HCT116 (cell line): Measurements from ENCODE around the gene GTF3C4. TPM values are rescaled to one million over a fixed set of nuclear protein-coding genes. Genes with fewer than 3 reads are reported as not detected.

Source experiments
- ATAC-seq: fragments of 200-7000 bp; cut with Tn5 transposase; 2 replicates; pipeline ENCODE4 v1.9.1; 2020; ENCODE audit warnings: mild to moderate bottlenecking, moderate library complexity
- BruUV-seq: library from RNA; stranded (reverse); fragments of 400-500 nt; replicated peaks from 2 replicates; lab custom pipeline; 2021; lab: Mats Ljungman, UMichigan
- CTCF ChIA-PET: fragments of 300-600 bp; sonication (Branson Sonifier 250); formaldehyde crosslinking; loops from one replicate; lab custom pipeline; 2021; ENCODE audit warnings: antibody characterized with exemption; lab: Charles Lee
- POLR2A ChIA-PET: fragments of 300-600, 350-600 bp; sonication (Branson Sonifier 250); formaldehyde crosslinking; loops from one replicate; lab custom pipeline; 2021; ENCODE audit warnings: antibody characterized with exemption; lab: Charles Lee
- RAD21 ChIA-PET, 2 experiments: fragments of 300-600 bp; sonication (Branson Sonifier 250); formaldehyde crosslinking; loops; one replicate each; lab custom pipeline; 2023; ENCODE audit warnings: low total read pairs in 2 of 2; ENCODE audit not compliant: uncharacterized antibody in 2 of 2, unreplicated experiment in 2 of 2, low non-redundant PET in 1 of 2; lab: Charles Lee
- DNase-seq: peaks from one replicate; pipeline ENCODE4 v3.0.0-alpha.2; 2010; ENCODE audit warnings: low read depth, low spot score
- H2AFZ ChIP-seq: fragments of 200-600 bp; shearing (Covaris generic), sonication (generic); 2 replicates; pipeline ENCODE4 v1.6.1; 2017; ENCODE audit warnings: low read depth, mixed run types, mixed read lengths, antibody characterized with exemption, low read length; ENCODE audit not compliant: poor library complexity, severe bottlenecking
- H3K27ac ChIP-seq: 2 replicates; pipeline ENCODE4 v1.5.1; 2012; ENCODE audit warnings: low read depth, low read length
- H3K27me3 ChIP-seq: fragments of 200-600 bp; sonication (generic); 2 replicates; pipeline ENCODE4 v1.6.1; 2016; ENCODE audit warnings: mixed run types, low read length, mixed read lengths; ENCODE audit not compliant: insufficient read depth
- H3K36me3 ChIP-seq, 2 experiments: fragments of 200-500 bp in 1 of 2; fragments of 200-600 bp in 1 of 2; sonication (Bioruptor generic) in 1 of 2; sonication (generic) in 1 of 2; 2 replicates each; pipeline versions ENCODE4 v1.5.1 to v1.6.1; 2014 to 2016; ENCODE audit warnings: low read length in 2 of 2, inconsistent platforms in 1 of 2, mixed read lengths in 1 of 2, mixed run types in 1 of 2; ENCODE audit not compliant: insufficient read depth in 2 of 2, control insufficient read depth in 1 of 2
- H3K4me1 ChIP-seq, 2 experiments: fragments of 200-600 bp in 1 of 2; sonication (generic) in 1 of 2; 2 replicates each; pipeline versions ENCODE4 v1.5.1 to v1.6.1; 2012 to 2017; ENCODE audit warnings: low read length in 2 of 2, inconsistent platforms in 1 of 2, mild to moderate bottlenecking in 1 of 2, mixed read lengths in 1 of 2, mixed run types in 1 of 2, moderate library complexity in 1 of 2; ENCODE audit not compliant: insufficient read depth in 2 of 2, control insufficient read depth in 1 of 2
- H3K4me2 ChIP-seq: fragments of 200-600 bp; sonication (generic); 2 replicates; pipeline ENCODE4 v1.6.1; 2017; ENCODE audit warnings: mixed run types, low read length, mixed read lengths
- H3K4me3 ChIP-seq, 2 experiments: fragments of 200-600 bp in 1 of 2; sonication (generic) in 1 of 2; replicated peaks in 1 of 2; 2 replicates each; pipeline ENCODE4 v1.5.1; 2011 to 2016; ENCODE audit warnings: low read length in 2 of 2, control low read depth in 1 of 2, low read depth in 1 of 2, mild to moderate bottlenecking in 1 of 2, mixed read lengths in 1 of 2, mixed run types in 1 of 2
- H3K79me2 ChIP-seq: fragments of 200-600 bp; sonication (generic); 2 replicates; pipeline ENCODE4 v1.6.1; 2017; ENCODE audit warnings: mild to moderate bottlenecking, mixed run types, low read length, moderate library complexity, mixed read lengths; ENCODE audit not compliant: insufficient read depth
- H3K9ac ChIP-seq: fragments of 200-600 bp; sonication (generic); 2 replicates; pipeline ENCODE4 v1.6.1; 2016; ENCODE audit warnings: low read length, mixed read lengths
- H3K9me2 ChIP-seq: fragments of 200-600 bp; sonication (generic), shearing (Covaris generic); 2 replicates; pipeline ENCODE4 v1.6.1; 2017; ENCODE audit warnings: mixed run types, mild to moderate bottlenecking, moderate library complexity; ENCODE audit not compliant: insufficient read depth
- H3K9me3 ChIP-seq, 2 experiments: fragments of 200-500 bp in 1 of 2; fragments of 200-600 bp in 1 of 2; sonication (Bioruptor generic) in 1 of 2; sonication (generic) in 1 of 2; 2 replicates each; pipeline ENCODE4 v1.6.1; 2014 to 2017; ENCODE audit warnings: low read length in 2 of 2, mixed read lengths in 2 of 2, inconsistent platforms in 1 of 2, low read depth in 1 of 2, mild to moderate bottlenecking in 1 of 2, mixed run types in 1 of 2, moderate library complexity in 1 of 2; ENCODE audit not compliant: control insufficient read depth in 1 of 2, insufficient read depth in 1 of 2
- H4K20me1 ChIP-seq: fragments of 200-600 bp; sonication (generic), shearing (Covaris generic); 2 replicates; pipeline ENCODE4 v1.6.1; 2017; ENCODE audit warnings: mixed run types, mild to moderate bottlenecking, moderate library complexity; ENCODE audit not compliant: insufficient read depth
- CBX3 ChIP-seq: IDR thresholded peaks from 2 replicates; pipeline ENCODE4 v1.6.1; 2012; ENCODE audit warnings: low read depth
- CEBPB ChIP-seq: IDR thresholded peaks from 2 replicates; pipeline ENCODE4 v1.6.1; 2012; ENCODE audit warnings: low read depth
- EGR1 ChIP-seq: IDR thresholded peaks from 2 replicates; pipeline ENCODE4 v1.6.1; 2012; ENCODE audit warnings: low read depth
- ELF1 ChIP-seq: IDR thresholded peaks from 2 replicates; pipeline ENCODE4 v1.6.1; 2012; ENCODE audit warnings: low read depth, borderline replicate concordance
- EZH2 ChIP-seq: fragments of 200-600 bp; sonication (generic); IDR thresholded peaks from 2 replicates; pipeline ENCODE4 v1.6.1; 2017; ENCODE audit warnings: antibody characterized with exemption, mixed run types
- EZH2phosphoT487 ChIP-seq: fragments of 200-600 bp; IDR thresholded peaks from 2 replicates; pipeline ENCODE4 v1.6.1; 2018; ENCODE audit warnings: antibody characterized with exemption, borderline replicate concordance
- FOSL1 ChIP-seq: IDR thresholded peaks from 2 replicates; pipeline ENCODE4 v1.6.1; 2012; ENCODE audit warnings: low read depth
- POLR2AphosphoS5 ChIP-seq: IDR thresholded peaks from 2 replicates; pipeline ENCODE4 v1.6.1; 2011; ENCODE audit warnings: mild to moderate bottlenecking, low read depth, low read length, moderate library complexity
- RAD21 ChIP-seq: IDR thresholded peaks from 2 replicates; pipeline ENCODE4 v1.6.1; 2012; ENCODE audit warnings: low read depth, mild to moderate bottlenecking
- REST ChIP-seq: IDR thresholded peaks from 2 replicates; pipeline ENCODE4 v1.6.1; 2012; ENCODE audit warnings: low read depth
- SIN3A ChIP-seq: IDR thresholded peaks from 2 replicates; pipeline ENCODE4 v1.6.1; 2012; ENCODE audit warnings: low read depth
- SP1 ChIP-seq: IDR thresholded peaks from 2 replicates; pipeline ENCODE4 v1.6.1; 2012; ENCODE audit warnings: low read depth
- SRF ChIP-seq: IDR thresholded peaks from 2 replicates; pipeline ENCODE4 v1.6.1; 2012; ENCODE audit warnings: low read depth
- TCF7L2 ChIP-seq: IDR thresholded peaks from 2 replicates; pipeline ENCODE4 v1.7.0; 2011; ENCODE audit warnings: borderline replicate concordance, inconsistent platforms; ENCODE audit not compliant: insufficient read depth, insufficient read length; ENCODE audit errors: extremely low read depth
- YY1 ChIP-seq: IDR thresholded peaks from 2 replicates; pipeline ENCODE4 v1.6.1; 2011; ENCODE audit warnings: low read length, low read depth, moderate library complexity, mild to moderate bottlenecking; ENCODE audit not compliant: insufficient replicate concordance; ENCODE audit errors: extremely low read depth
- ZFX ChIP-seq: fragments of 450-650 bp; IDR thresholded peaks from 2 replicates; pipeline ENCODE4 v1.6.1; 2017
- ZNF274 ChIP-seq: fragments of 200-500 bp; sonication (Bioruptor generic); IDR thresholded peaks from 2 replicates; pipeline ENCODE4 v1.6.1; 2014; ENCODE audit warnings: mild to moderate bottlenecking, low read depth, low read length, inconsistent platforms
- intact Hi-C: fragments of 100-400 bp; cut with micrococcal nuclease; formaldehyde crosslinking; loops from 2 replicates; pipeline ENCODE4 v1.10.0; 2022
- total RNA-seq: library from RNA; stranded (reverse); gene quantifications from one replicate; pipeline ENCODE4 v1.2.1, GENCODE V29; 2021; ENCODE audit not compliant: unreplicated experiment
- TF ChIP-seq, protein P1 (sequence below), 3 experiments: fragments of 200-600 bp in 1 of 3; sonication (generic) in 1 of 3; IDR thresholded peaks in 2 of 3; conservative IDR thresholded peaks in 1 of 3; 2 replicates each; pipeline ENCODE4 v1.5.1; 2012 to 2017; ENCODE audit warnings: low read depth in 2 of 3, low read length in 2 of 3, antibody characterized with exemption in 1 of 3, borderline replicate concordance in 1 of 3, control low read depth in 1 of 3, mild to moderate bottlenecking in 1 of 3, mixed read lengths in 1 of 3, mixed run types in 1 of 3, moderate library complexity in 1 of 3; ENCODE audit not compliant: insufficient read depth in 1 of 3
- TF ChIP-seq, protein P2 (sequence below): IDR thresholded peaks from 2 replicates; pipeline ENCODE4 v1.6.1; 2011; ENCODE audit warnings: mild to moderate bottlenecking, low read length, moderate library complexity; ENCODE audit not compliant: insufficient replicate concordance; ENCODE audit errors: extremely low read depth

GTF3C4 gene
- total RNA-seq, 1 experiment from 2014 or later = 26.4 TPM

DNA sequence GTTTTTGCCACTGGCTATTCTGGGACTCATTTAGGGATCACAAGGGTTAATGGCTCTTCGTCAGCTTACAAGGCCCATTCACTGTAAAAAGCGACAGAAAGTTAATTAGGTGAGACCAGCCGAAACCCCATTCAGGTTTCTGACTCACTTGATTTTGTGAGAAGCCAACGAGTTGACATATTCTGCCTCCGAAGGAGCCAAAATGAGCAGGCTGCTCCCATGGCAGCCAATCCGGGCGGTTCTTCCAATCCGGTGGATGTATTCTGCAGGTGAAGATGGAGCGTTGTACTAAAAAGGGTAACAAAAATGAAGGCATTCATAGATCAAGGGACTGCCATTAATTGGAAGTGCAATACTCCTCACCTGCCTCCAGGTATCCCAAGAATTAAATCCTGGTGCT, 40.1 kb upstream of the GTF3C4 start:
- Histone ChIP-seq H3K9ac (no peak overlapping the region), H3K79me2 (no peaks in the 10 kb centered on the region; the same call in 1 of the 2 replicates), H3K27ac (no peak overlapping the region), H4K20me1 (no peaks in the 10 kb centered on the region), H2AFZ (no peak overlapping the region), H3K36me3 (peaks cover 18 to 54% of the 10 kb centered on the region in 2 experiments), H3K4me1 (no peaks in the 10 kb centered on the region)
- RAD21 ChIA-PET = no interaction called here
- intact Hi-C loops = no loop called here
- no peak for ATAC-seq
- CTCF ChIA-PET = no interaction called here
- POLR2A ChIA-PET = no interaction called here
- TF ChIP-seq RAD21 (no peak), TCF7L2 (no peak), ELF1 (no peak), POLR2AphosphoS5 (no peak), EZH2phosphoT487 (no peak), SRF (no peak), EGR1 (no peak), SP1 (no peak), ZFX (no peak), FOSL1 (no peak), YY1 (no peak), EZH2 (no peak), SIN3A (no peak), REST (no peak), CEBPB (no peak), ZNF274 (no peak), CBX3 (no peak)
- TF ChIP-seq, protein P1, sequence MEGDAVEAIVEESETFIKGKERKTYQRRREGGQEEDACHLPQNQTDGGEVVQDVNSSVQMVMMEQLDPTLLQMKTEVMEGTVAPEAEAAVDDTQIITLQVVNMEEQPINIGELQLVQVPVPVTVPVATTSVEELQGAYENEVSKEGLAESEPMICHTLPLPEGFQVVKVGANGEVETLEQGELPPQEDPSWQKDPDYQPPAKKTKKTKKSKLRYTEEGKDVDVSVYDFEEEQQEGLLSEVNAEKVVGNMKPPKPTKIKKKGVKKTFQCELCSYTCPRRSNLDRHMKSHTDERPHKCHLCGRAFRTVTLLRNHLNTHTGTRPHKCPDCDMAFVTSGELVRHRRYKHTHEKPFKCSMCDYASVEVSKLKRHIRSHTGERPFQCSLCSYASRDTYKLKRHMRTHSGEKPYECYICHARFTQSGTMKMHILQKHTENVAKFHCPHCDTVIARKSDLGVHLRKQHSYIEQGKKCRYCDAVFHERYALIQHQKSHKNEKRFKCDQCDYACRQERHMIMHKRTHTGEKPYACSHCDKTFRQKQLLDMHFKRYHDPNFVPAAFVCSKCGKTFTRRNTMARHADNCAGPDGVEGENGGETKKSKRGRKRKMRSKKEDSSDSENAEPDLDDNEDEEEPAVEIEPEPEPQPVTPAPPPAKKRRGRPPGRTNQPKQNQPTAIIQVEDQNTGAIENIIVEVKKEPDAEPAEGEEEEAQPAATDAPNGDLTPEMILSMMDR (IDR thresholded peaks at IDR 0.05 in 2 of 3, conservative IDR thresholded peaks at IDR 0.05 in 1 of 3; ENCODE audit: borderline replicate concordance in 1 of 3, insufficient read depth in 1 of 3, low read depth in 2 of 3, low read length in 2 of 3) = no peak
- TF ChIP-seq, protein P2, sequence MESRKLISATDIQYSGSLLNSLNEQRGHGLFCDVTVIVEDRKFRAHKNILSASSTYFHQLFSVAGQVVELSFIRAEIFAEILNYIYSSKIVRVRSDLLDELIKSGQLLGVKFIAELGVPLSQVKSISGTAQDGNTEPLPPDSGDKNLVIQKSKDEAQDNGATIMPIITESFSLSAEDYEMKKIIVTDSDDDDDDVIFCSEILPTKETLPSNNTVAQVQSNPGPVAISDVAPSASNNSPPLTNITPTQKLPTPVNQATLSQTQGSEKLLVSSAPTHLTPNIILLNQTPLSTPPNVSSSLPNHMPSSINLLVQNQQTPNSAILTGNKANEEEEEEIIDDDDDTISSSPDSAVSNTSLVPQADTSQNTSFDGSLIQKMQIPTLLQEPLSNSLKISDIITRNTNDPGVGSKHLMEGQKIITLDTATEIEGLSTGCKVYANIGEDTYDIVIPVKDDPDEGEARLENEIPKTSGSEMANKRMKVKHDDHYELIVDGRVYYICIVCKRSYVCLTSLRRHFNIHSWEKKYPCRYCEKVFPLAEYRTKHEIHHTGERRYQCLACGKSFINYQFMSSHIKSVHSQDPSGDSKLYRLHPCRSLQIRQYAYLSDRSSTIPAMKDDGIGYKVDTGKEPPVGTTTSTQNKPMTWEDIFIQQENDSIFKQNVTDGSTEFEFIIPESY = no peak
- TF ChIP-seq, all 23 proteins: peak for 0
- H3K9me3 ChIP-seq = no peaks in the 10 kb centered on the region
- BruUV-seq = no TSS peak
- H3K27me3 ChIP-seq = no peaks in the 10 kb centered on the region
- DNase-seq = no peak
- H3K4me2 ChIP-seq = no peak overlapping the region
- no peak overlapping the region for H3K4me3 ChIP-seq
- no peaks in the 10 kb centered on the region for H3K9me2 ChIP-seq
